GM18868 (cell line): Measurements from ENCODE around the gene C8B.

Experiments
- ATAC-seq: cut with Tn5 transposase; IDR thresholded peaks from one replicate; pipeline ENCODE4 v1.9.1; 2021; ENCODE audit warnings: mild to moderate bottlenecking, moderate library complexity; ENCODE audit not compliant: unreplicated experiment

C8B gene

DNA sequence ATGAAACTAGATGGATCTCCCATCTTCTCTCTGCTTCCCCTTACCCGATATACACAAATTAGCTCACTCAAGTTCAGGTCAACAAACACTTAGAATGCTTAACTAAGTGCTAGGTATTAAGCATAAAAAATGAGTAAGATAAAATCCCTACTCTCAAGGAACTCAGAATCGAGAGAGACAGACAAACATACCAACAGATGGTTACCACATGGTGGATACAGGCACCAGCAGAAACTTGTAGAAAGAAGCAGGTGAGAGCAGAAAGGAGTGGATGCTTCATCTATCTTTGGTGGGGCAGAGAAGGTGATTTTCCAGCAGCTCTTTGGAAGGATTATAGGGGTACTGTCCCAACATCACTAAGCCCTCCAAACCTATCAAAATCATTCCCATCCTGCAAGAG is 32.2 kb downstream of the C8B start:
- no peak for ATAC-seq

DNA sequence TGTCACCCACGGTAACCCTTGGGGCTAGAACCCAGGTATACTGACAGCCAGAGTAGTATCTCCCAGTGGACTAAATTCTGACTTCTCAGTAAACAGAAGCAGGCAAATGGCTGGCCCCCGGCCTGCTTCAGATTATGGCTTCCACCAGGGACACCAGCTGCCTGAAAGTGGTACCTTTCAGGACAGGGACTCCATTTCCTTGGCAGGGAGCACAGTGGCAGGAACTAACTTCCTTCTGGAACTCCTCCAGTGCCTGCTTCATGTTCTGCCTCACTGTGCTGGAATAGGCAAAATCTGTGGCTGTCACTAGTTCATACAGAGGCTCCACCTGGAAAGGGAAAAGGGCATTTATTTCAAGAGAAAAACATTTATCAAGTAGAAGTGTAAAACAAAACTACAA is 32.7 kb downstream of the C8B start:
- ATAC-seq: no peak

- ATAC-seq: no peak
These were observed 34.1 kb downstream of the C8B start for GRCh38 chr1:56931686-56932085.

GRCh38 chr1:56931211-56931610 is 34.6 kb downstream of the C8B start:
- no peak for ATAC-seq

DNA sequence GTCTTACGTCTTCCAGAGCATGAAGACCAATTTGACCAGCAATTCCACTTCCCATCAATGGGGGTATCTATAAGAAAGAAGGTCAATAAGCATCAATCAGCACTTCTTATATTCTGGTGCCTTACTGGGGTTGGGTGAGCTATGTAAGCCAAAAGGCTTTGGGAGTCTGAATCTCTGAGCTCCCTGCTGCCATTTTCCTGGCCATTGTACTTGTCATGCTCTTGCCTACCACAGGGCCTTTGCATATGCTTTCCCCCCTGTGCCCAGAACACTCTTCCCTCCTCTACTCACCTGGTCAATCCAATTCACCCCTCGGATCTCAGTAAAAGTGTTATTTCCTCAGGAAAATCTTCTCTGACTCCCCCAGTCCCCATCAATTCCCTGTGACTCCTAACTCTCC is 36.3 kb downstream of the C8B start:
- no peak for ATAC-seq

GRCh38 chr1:56927986-56928385 is 37.8 kb downstream of the C8B start:
- ATAC-seq: no peak

DNA sequence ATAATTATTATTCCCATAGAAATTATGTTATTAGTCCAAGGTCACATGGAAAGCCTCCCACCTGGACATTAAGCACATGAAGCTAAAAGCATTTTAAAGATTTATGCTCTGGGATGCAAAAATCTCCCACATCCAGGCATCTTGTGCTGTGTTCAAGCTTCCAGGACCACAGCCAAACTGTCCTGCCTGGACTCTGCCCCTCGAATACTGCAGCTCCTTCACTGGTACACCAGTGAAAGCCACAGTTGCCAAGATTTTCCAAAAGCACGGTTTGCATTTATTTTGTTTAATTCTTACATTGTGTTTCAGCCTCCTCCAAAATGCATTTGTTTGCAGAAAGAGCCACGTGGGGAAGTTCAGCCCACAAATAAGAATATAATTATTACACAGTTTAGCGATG is 38.6 kb downstream of the C8B start:
- ATAC-seq: no peak

- no peak for ATAC-seq
These were observed 40.6 kb downstream of the C8B start for GRCh38 chr1:56925193-56925592.

DNA sequence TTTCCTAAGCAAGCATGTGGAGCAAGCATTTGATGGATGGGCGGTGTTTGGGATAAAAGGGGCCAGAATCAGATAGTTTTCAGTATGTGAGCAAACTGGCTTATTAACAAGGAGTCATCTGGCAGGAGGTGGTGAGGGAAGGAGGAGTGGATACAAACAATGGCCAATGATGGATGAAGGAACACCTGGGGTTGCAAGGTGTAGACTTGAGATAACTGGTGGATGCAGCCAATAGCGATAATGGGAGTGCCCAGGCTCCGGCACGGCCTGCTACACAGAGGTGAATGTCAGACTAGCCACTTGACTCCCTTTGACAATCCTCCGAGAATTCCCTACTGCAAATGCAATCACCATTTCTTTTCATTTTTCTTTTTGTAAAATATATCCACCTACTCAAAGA is 41.7 kb downstream of the C8B start:
- ATAC-seq: no peak

DNA sequence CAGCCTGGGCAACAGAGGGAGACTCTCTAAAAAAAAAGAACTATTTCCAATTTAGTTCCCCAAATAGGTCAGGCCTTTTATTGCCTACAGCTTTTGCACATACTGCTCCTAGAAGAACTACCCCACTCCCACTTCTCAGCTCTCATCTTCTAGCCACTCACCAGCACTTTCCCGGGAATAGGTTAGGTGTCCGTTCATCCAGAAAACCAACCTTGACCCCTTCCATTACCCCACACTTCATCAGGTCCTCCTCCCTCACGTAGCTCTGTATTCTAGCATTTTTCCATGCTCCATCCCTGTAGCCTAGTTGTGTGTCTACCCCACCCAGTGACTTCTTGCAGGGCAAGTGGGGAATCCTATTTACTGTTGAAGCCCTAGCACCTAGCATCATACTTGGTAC is 42.6 kb downstream of the C8B start:
- ATAC-seq: no peak

DNA sequence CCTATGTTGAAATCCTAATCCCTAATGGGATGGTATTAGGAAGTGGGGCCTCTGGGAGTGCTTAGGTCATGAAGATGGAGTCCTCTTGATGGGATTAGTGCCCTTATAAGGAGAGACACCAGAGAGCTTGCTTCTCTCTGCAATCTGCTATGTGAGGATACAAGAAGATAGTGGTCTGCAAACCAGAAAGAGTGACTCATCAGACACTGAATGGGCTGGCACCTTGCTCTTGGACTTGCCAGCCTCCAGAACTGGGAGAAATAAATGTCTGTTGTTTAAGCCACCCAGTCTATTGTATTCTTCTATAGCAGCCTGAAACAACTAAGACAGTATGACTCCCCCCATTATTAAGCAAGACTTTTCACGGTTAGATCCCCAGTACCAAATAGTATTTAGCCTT is 43.3 kb downstream of the C8B start:
- no peak for ATAC-seq

GRCh38 chr1:56922070-56922469 is 43.7 kb downstream of the C8B start:
- peak; percentile 48 for ATAC-seq

GRCh38 chr1:56921479-56921878 is 44.3 kb downstream of the C8B start:
- no peak for ATAC-seq

GRCh38 chr1:56920591-56921001 is 45.2 kb downstream of the C8B start:
- ATAC-seq: no peak

DNA sequence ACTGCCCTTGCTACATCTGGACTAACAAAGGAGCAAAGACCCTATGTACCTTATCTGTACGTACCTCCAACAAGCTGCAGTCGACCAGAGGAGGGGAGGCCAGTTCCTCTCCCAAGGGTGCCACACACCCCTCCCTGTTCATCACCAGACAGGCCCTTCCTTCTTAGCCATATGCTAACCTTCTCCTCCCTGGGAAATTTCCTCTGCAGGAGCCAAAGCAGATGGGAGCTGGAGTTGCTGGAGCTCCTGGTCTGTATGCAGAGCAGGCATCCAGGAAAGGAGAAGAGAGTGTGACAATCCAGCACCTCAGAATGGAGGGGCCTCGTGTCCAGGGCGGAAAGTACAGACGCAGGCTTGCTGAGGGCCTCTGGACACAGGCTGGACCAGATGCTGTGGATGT is 48.5 kb downstream of the C8B start:
- ATAC-seq: no peak

DNA sequence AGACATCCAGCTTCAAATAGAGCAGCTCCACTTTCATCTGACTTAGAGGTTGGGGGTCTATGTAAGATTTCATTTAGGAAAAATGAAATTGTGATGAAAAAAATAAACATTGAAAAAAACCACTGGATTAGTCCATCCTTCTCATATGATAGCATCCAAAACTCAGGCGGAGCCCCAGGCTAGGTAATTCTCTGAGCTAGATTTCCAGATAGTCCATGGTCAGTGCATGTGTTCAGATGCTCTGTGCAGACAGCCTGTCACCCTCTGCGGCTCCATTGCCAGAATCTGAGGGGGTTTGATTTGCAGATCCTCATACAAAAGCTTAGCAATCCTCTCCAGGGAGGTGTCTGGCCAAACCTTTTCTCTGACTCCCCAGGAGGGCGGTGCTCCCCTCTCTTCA is 49.2 kb downstream of the C8B start:
- ATAC-seq: no peak

- no peak for ATAC-seq
These were observed 49.9 kb downstream of the C8B start for GRCh38 chr1:56915960-56916359.

DNA sequence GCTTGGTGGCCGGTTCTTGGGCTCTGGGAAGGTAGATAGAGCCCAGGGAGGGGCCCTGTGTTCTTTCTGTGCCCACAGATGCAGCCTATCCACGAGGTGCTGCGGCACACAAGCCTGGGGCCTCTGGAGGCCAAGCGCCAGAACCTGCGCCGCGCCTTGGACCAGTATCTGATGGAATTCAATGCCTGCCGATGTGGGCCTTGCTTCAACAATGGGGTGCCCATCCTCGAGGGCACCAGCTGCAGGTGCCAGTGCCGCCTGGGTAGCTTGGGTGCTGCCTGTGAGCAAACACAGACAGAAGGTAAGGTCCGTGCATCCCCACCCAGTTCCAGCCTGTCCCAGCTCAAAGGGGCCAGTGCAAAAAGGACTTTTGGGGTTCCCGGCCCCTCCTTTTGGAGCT is 53.5 kb downstream of the C8B start:
- no peak for ATAC-seq

DNA sequence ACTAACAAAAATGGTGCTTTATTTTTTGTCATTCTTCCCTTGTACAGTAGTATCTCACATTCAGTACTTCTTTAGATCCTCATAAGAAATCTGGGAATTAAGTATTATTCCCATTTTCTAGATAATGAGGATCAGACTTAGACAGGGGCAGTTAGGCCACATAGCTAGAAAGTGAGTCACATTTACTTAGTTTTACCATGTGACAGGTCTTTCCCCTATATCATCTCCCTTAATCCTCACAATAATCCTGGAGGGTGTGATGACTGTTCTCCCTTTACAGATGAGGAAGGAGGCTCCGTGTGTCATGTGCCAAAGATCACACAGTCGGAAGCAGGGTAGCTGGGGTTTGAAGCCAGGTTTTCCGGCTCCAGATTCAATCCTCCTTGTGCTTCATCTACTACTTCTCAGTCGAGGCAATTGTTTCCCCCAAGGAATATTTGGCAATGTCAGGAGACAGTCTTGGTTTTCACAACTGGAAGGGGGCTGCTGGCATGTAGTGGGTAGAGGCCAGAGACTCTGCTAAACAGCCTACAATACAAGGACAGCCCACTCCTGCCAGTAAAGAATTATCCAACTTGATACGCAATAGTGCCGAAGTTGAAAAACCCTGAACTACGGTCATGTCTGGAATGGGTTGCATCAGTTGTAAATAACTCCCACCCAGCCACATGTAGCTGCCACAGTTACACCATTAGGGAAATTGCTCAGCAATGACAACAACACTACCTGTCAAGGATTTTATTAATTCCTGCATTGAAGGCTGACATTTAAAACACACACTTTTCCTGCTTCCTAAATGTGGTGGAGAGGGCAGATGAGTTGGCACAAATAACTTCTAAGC is 54.5 kb downstream of the C8B start:
- no peak for ATAC-seq

DNA sequence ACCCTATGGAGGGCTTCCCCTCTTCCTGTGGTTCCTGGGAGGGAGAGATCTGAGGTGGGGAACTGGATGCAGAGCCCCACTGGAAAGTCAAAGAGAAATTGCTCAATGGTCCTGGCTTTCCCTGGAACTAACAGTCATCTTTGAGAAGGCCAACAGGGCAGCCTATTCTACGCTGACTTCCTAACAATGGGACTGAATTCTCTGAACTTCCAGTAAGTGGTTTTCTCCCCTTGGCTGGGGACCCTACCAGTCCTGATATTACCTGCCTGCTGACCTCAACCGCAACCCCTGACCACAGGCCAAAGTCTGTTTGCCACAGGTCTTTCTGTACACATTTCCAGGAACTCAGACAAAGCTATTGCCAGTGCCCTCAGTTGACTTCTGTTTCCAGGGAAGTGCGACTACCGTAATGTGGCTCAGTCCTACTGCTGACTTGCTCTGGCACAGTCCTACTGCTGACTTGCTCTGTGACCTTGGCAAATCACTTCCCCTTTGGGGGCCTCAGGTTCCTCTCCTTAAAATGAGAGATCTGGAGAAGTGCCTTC is 55.3 kb downstream of the C8B start:
- ATAC-seq: no peak

DNA sequence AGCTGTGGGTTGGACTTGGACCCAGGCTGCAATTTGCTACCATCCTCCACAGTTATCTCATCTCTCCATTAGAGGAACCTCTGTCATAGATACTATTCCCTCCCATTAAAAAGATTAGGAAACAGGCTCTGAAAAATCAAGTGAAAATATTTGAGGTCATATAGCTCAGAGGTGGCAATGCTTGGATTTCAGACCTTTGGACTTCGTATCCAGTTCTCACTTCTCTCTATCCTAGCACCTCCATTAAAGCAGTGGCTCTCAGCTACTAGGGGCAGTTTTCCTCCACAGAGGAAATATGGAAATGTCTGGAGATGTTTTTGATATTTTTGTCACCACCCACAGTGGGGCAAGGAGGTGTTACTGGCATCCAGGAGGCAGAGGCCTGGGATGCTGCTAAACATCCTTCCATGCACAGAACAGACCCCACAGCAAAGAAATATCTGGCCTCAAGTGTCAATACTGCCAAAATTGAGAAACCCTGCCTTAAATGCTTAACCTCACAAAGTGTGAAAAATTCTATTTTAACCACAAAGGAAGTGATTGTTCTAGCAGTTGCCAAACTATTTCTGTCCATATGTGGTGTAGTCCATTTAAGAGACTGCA is 57.1 kb downstream of the C8B start:
- ATAC-seq: no peak

GRCh38 chr1:56905667-56906066 is 60.1 kb downstream of the C8B start:
- ATAC-seq: no peak
